ENCODE data around the gene CASQ1. TPM values are rescaled to one million over a fixed set of nuclear protein-coding genes. Genes with fewer than 3 reads are reported as not detected.

CASQ1 gene
- total and polyA plus RNA-seq, 5 donors from 2014 or later: not detected

- DNase-seq (no peak), ATAC-seq (ENCODE audit: low read depth in 2 of 2) (no peak)
- Mint-ChIP-seq H3K4me3 (no peak overlapping the region), H3K27me3 (peaks cover 22% of the 10 kb centered on the region), H3K4me1 (peaks cover 0 to 4% (median 3%) of the 10 kb centered on the region in 4 donors), H3K27ac (no peak overlapping the region), H3K9me3 (no peaks in the 10 kb centered on the region), H3K36me3 (no peaks in the 10 kb centered on the region)
- Histone ChIP-seq H3K36me3 (ENCODE audit: control insufficient read depth, insufficient read depth, low read length) (no peaks in the 10 kb centered on the region), H3K4me3 (ENCODE audit: low read depth, low read length) (no peak overlapping the region), H3K27me3 (ENCODE audit: control insufficient read depth, insufficient read depth, low read length) (no peaks in the 10 kb centered on the region), H3K4me1 (ENCODE audit: control insufficient read depth, insufficient read depth, low read length, poor library complexity, severe bottlenecking) (no peaks in the 10 kb centered on the region), H3K9me3 (ENCODE audit: control insufficient read depth in 2 of 2, low read length in 2 of 2) (no peaks in the 10 kb centered on the region), H3K27ac (ENCODE audit: insufficient read depth, low read length, poor library complexity, severe bottlenecking) (no peak overlapping the region)
Measured at GRCh38 chr1:160163615-160164014, 26.8 kb upstream of the CASQ1 start.

- Histone ChIP-seq H3K4me1 (ENCODE audit: control insufficient read depth, insufficient read depth, low read length, poor library complexity, severe bottlenecking) (no peaks in the 10 kb centered on the region), H3K36me3 (ENCODE audit: control insufficient read depth, insufficient read depth, low read length) (no peaks in the 10 kb centered on the region), H3K9me3 (ENCODE audit: control insufficient read depth in 2 of 2, low read length in 2 of 2) (no peaks in the 10 kb centered on the region), H3K27me3 (ENCODE audit: control insufficient read depth, insufficient read depth, low read length) (no peaks in the 10 kb centered on the region), H3K27ac (ENCODE audit: insufficient read depth, low read length, poor library complexity, severe bottlenecking) (no peak overlapping the region), H3K4me3 (ENCODE audit: low read depth, low read length) (no peak overlapping the region)
- no peak for ATAC-seq (ENCODE audit: low read depth in 2 of 2)
- peaks cover 0 to 4% (median 2%) of the 10 kb centered on the region in 4 donors for H3K4me1 Mint-ChIP-seq
- no peaks in the 10 kb centered on the region for H3K9me3 Mint-ChIP-seq
- no peak overlapping the region for H3K27ac Mint-ChIP-seq
- DNase-seq: no peak
- peaks cover 22% of the 10 kb centered on the region for H3K27me3 Mint-ChIP-seq
- H3K36me3 Mint-ChIP-seq: no peaks in the 10 kb centered on the region
- H3K4me3 Mint-ChIP-seq: no peak overlapping the region
Measured at GRCh38 chr1:160164121-160164520, 26.3 kb upstream of the CASQ1 start.

- Mint-ChIP-seq H3K4me3 (no peak overlapping the region), H3K36me3 (no peaks in the 10 kb centered on the region), H3K9me3 (no peaks in the 10 kb centered on the region), H3K27me3 (peaks cover 18% of the 10 kb centered on the region), H3K27ac (no peak overlapping the region), H3K4me1 (peaks cover 0 to 13% (median 6%) of the 10 kb centered on the region in 4 donors)
- Histone ChIP-seq H3K9me3 (ENCODE audit: control insufficient read depth in 2 of 2, low read length in 2 of 2) (no peaks in the 10 kb centered on the region), H3K36me3 (ENCODE audit: control insufficient read depth, insufficient read depth, low read length) (no peaks in the 10 kb centered on the region), H3K27ac (ENCODE audit: insufficient read depth, low read length, poor library complexity, severe bottlenecking) (no peak overlapping the region), H3K27me3 (ENCODE audit: control insufficient read depth, insufficient read depth, low read length) (no peaks in the 10 kb centered on the region), H3K4me1 (ENCODE audit: control insufficient read depth, insufficient read depth, low read length, poor library complexity, severe bottlenecking) (no peaks in the 10 kb centered on the region), H3K4me3 (ENCODE audit: low read depth, low read length) (no peak overlapping the region)
- DNase-seq: no peak
- no peak for ATAC-seq (ENCODE audit: low read depth in 2 of 2)
Measured at GRCh38 chr1:160166166-160166868, 24.1 kb upstream of the CASQ1 start.

- Histone ChIP-seq H3K27me3 (ENCODE audit: control insufficient read depth, insufficient read depth, low read length) (no peaks in the 10 kb centered on the region), H3K4me1 (ENCODE audit: control insufficient read depth, insufficient read depth, low read length, poor library complexity, severe bottlenecking) (no peaks in the 10 kb centered on the region), H3K4me3 (ENCODE audit: low read depth, low read length) (no peak overlapping the region), H3K36me3 (ENCODE audit: control insufficient read depth, insufficient read depth, low read length) (no peaks in the 10 kb centered on the region), H3K27ac (ENCODE audit: insufficient read depth, low read length, poor library complexity, severe bottlenecking) (no peak overlapping the region), H3K9me3 (ENCODE audit: control insufficient read depth in 2 of 2, low read length in 2 of 2) (no peaks in the 10 kb centered on the region)
- no peak for DNase-seq
- H3K4me1 Mint-ChIP-seq: peaks cover 0 to 11% (median 5%) of the 10 kb centered on the region in 4 donors
- no peak overlapping the region for H3K27ac Mint-ChIP-seq
- H3K4me3 Mint-ChIP-seq: no peak overlapping the region
- H3K27me3 Mint-ChIP-seq: peaks cover 17% of the 10 kb centered on the region
- H3K9me3 Mint-ChIP-seq: no peaks in the 10 kb centered on the region
- H3K36me3 Mint-ChIP-seq: no peaks in the 10 kb centered on the region
- no peak for ATAC-seq (ENCODE audit: low read depth in 2 of 2)
Measured at GRCh38 chr1:160167056-160167455, 23.3 kb upstream of the CASQ1 start.

DNA sequence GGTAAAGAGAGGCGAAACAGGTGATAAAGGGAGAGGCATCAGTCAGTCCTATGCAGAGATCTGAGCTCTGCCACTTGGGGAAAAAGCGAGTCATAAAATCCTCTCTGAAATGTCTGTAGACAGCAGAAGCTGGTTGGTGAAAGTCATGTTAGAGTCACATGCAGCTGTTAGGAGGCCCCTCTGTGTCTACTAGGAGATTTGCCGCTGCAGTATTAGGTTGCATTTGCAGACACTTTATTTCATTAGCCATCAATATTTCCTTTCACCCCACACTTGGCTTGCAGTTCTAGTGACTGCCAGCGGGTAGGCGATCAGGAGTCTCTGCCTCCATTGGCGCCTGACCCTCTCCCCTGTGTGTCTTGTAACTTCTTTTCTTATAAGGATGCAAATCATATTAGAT lies 22.8 kb upstream of the CASQ1 start:
- Mint-ChIP-seq H3K36me3 (no peaks in the 10 kb centered on the region), H3K27me3 (peaks cover 18% of the 10 kb centered on the region), H3K27ac (no peak overlapping the region), H3K4me1 (peaks cover 0 to 9% (median 5%) of the 10 kb centered on the region in 4 donors), H3K4me3 (no peak overlapping the region), H3K9me3 (no peaks in the 10 kb centered on the region)
- Histone ChIP-seq H3K9me3 (ENCODE audit: control insufficient read depth in 2 of 2, low read length in 2 of 2) (no peaks in the 10 kb centered on the region), H3K4me1 (ENCODE audit: control insufficient read depth, insufficient read depth, low read length, poor library complexity, severe bottlenecking) (no peaks in the 10 kb centered on the region), H3K27ac (ENCODE audit: insufficient read depth, low read length, poor library complexity, severe bottlenecking) (no peak overlapping the region), H3K4me3 (ENCODE audit: low read depth, low read length) (no peak overlapping the region), H3K27me3 (ENCODE audit: control insufficient read depth, insufficient read depth, low read length) (no peaks in the 10 kb centered on the region), H3K36me3 (ENCODE audit: control insufficient read depth, insufficient read depth, low read length) (no peaks in the 10 kb centered on the region)
- DNase-seq (no peak), ATAC-seq (ENCODE audit: low read depth in 2 of 2) (no peak)

GRCh38 chr1:160168016-160168415 lies 22.4 kb upstream of the CASQ1 start:
- no peaks in the 10 kb centered on the region for H3K36me3 ChIP-seq (ENCODE audit: control insufficient read depth, insufficient read depth, low read length)
- H3K27me3 Mint-ChIP-seq: peaks cover 18% of the 10 kb centered on the region
- DNase-seq (no peak), ATAC-seq (ENCODE audit: low read depth in 2 of 2) (no peak)
- no peaks in the 10 kb centered on the region for H3K9me3 ChIP-seq (ENCODE audit: control insufficient read depth in 2 of 2, low read length in 2 of 2)
- H3K4me1 ChIP-seq (ENCODE audit: control insufficient read depth, insufficient read depth, low read length, poor library complexity, severe bottlenecking): no peaks in the 10 kb centered on the region
- H3K27ac Mint-ChIP-seq: no peak overlapping the region
- no peak overlapping the region for H3K27ac ChIP-seq (ENCODE audit: insufficient read depth, low read length, poor library complexity, severe bottlenecking)
- no peaks in the 10 kb centered on the region for H3K36me3 Mint-ChIP-seq
- H3K4me3 Mint-ChIP-seq: no peak overlapping the region
- no peak overlapping the region for H3K4me3 ChIP-seq (ENCODE audit: low read depth, low read length)
- no peaks in the 10 kb centered on the region for H3K9me3 Mint-ChIP-seq
- H3K4me1 Mint-ChIP-seq: peaks cover 0 to 9% (median 5%) of the 10 kb centered on the region in 4 donors
- H3K27me3 ChIP-seq (ENCODE audit: control insufficient read depth, insufficient read depth, low read length): no peaks in the 10 kb centered on the region

DNA sequence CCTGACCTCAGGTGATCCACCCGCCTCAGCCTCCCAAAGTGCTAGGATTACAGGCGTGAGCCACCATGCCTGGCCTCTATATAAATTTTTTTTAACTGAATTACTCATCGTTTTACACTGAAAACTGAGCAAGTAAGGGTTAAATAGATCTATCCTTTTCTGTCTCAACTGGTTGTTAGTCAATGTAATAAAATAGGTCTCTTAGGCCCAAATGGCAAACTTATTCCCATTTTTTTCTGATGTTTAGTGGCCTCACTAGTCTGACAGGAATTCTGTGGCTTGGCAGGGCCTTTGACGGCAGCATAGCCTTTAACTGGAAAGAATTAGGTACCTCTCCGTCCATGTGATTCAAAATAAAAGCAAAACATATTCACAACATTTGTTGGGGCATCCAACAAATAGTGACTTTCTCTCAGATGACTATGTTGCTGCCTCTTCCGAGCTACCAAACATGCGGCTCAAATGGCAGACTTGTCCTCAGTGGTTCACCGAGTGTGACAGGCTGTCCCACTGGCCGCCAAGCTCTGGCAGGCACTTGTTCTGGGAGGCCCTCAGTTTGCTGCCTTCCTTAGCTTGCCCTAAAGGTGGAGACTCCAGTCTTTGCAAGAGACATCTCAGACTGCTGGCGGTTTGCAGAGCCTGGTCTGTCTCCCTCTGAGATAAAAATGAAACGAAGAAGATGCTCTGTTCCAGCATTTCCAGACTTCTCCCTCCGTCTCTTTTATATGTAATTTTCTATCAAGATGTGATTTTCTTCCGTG lies 21.6 kb upstream of the CASQ1 start:
- Histone ChIP-seq H3K4me1 (ENCODE audit: control insufficient read depth, insufficient read depth, low read length, poor library complexity, severe bottlenecking) (no peaks in the 10 kb centered on the region), H3K27ac (ENCODE audit: insufficient read depth, low read length, poor library complexity, severe bottlenecking) (no peak overlapping the region), H3K27me3 (ENCODE audit: control insufficient read depth, insufficient read depth, low read length) (no peaks in the 10 kb centered on the region), H3K4me3 (ENCODE audit: low read depth, low read length) (no peak overlapping the region), H3K36me3 (ENCODE audit: control insufficient read depth, insufficient read depth, low read length) (no peaks in the 10 kb centered on the region), H3K9me3 (ENCODE audit: control insufficient read depth in 2 of 2, low read length in 2 of 2) (no peaks in the 10 kb centered on the region)
- Mint-ChIP-seq H3K36me3 (no peaks in the 10 kb centered on the region), H3K27ac (no peak overlapping the region), H3K27me3 (peaks cover 23% of the 10 kb centered on the region), H3K4me1 (peaks cover 0 to 12% (median 7%) of the 10 kb centered on the region in 4 donors), H3K9me3 (peaks cover 0 to 1% (median 0%) of the 10 kb centered on the region in 7 donors), H3K4me3 (no peak overlapping the region)
- ATAC-seq (ENCODE audit: low read depth in 2 of 2) (no peak), DNase-seq (no peak)
